Natural killer cell (primary cell): ENCODE measurements around the gene DCUN1D2. TPM values are rescaled to one million over a fixed set of nuclear protein-coding genes. Genes with fewer than 3 reads are reported as not detected.

Experiments used
- ATAC-seq, 3 donors: fragments of 150-1000 bp in 2 of 3; fragments of 200-7000 bp in 1 of 3; cut with Tn5 transposase; 1 replicate in 1 of 3; 2 replicates in 2 of 3; pipeline ENCODE4 v1.10.0; 2021; ENCODE audit warnings: mild to moderate bottlenecking in 2 of 3, moderate library complexity in 2 of 3
- DNase-seq, 2 donors: peaks; one replicate each; pipeline versions ENCODE4 v3.0.0 to v3.0.0-alpha.2; 2013 to 2021; ENCODE audit warnings: mixed read lengths in 1 of 2
- H3K27ac ChIP-seq: one replicate; pipeline ENCODE4 v1.5.1; 2013; ENCODE audit warnings: mild to moderate bottlenecking, low read length
- H3K27me3 ChIP-seq: one replicate; pipeline ENCODE4 v1.6.1; 2013; ENCODE audit warnings: low read length; ENCODE audit not compliant: control insufficient read depth, insufficient read depth
- H3K36me3 ChIP-seq: one replicate; pipeline ENCODE4 v1.6.1; 2013; ENCODE audit warnings: low read length; ENCODE audit not compliant: control insufficient read depth, insufficient read depth
- H3K4me1 ChIP-seq: one replicate; pipeline ENCODE4 v1.6.1; 2013; ENCODE audit warnings: low read length; ENCODE audit not compliant: control insufficient read depth, insufficient read depth
- H3K4me3 ChIP-seq: one replicate; pipeline ENCODE4 v1.5.1; 2013; ENCODE audit warnings: low read length
- H3K9me3 ChIP-seq: one replicate; pipeline ENCODE4 v1.6.1; 2013; ENCODE audit warnings: low read length; ENCODE audit not compliant: control insufficient read depth, insufficient read depth
- H3K27ac Mint-ChIP-seq, 2 donors: one replicate each; pipeline ENCODE4 v1.8.0; 2022; ENCODE audit warnings: mild to moderate bottlenecking in 2 of 2, mixed read lengths in 2 of 2, moderate library complexity in 1 of 2
- H3K27me3 Mint-ChIP-seq, 2 donors: one replicate each; pipeline ENCODE4 v1.8.0; 2022; ENCODE audit warnings: low read depth in 2 of 2, mixed read lengths in 2 of 2
- H3K36me3 Mint-ChIP-seq: one replicate; pipeline ENCODE4 v1.8.0; 2022; ENCODE audit warnings: mixed read lengths
- H3K4me1 Mint-ChIP-seq, 2 donors: one replicate each; pipeline ENCODE4 v1.8.0; 2022; ENCODE audit warnings: mixed read lengths in 2 of 2
- H3K4me3 Mint-ChIP-seq: one replicate; pipeline ENCODE4 v1.8.0; 2022; ENCODE audit warnings: mild to moderate bottlenecking, moderate library complexity, mixed read lengths
- H3K9me3 Mint-ChIP-seq, 2 donors: one replicate each; pipeline ENCODE4 v1.8.0; 2022; ENCODE audit warnings: mixed read lengths in 2 of 2
- WGBS: methylation state at CpG from one replicate; pipeline ENCODE4 v1.1.7; 2013; ENCODE audit warnings: missing lambda C conversion rate; ENCODE audit not compliant: insufficient coverage; 5-methylcytosine and 5-hydroxymethylcytosine counted together
- intact Hi-C: fragments of 100-400 bp; cut with micrococcal nuclease; formaldehyde crosslinking; loops from one replicate; pipeline ENCODE4 v1.14.2; 2022
- total RNA-seq, 4 donors: library from RNA; stranded (reverse); fragments of 120-200 nt in 1 of 4; gene quantifications; one replicate each; pipeline versions ENCODE4 v1.2.3 to v1.2.4, GENCODE V29; 2013 to 2022
- TF ChIP-seq, protein P1 (sequence below): fragments of 200-600 bp; IDR thresholded peaks from one replicate; pipeline ENCODE4 v1.8.0; 2022; ENCODE audit warnings: antibody characterized with exemption

DCUN1D2 gene
- total RNA-seq, 3 donors from 2014 or later (not counting 1 experiment from before 2014, with no cell fraction given), result 26.1 to 33.9 (median 27.1) TPM

DNA sequence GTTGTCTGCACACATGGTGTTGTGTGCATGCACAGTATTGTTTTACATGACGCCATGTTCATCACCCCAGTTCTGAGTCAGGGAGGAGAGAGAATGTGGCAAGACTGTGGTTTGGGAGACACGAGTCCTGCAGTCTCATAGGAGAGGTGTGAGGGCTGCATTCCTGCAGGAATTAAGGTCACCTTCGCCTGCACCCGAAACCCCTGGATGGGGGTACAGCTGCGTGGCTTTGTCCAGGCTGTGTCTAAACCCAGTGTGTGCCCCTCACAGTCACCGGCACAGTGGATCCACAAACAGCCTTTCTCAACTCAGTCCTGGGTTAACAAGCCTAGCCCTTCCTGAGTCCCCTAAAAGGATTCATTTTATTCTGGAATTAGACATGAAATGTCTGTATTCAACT is 42.9 kb downstream of the DCUN1D2 start:
- 93% methylated on average over 6 of the region's 6 CpGs for WGBS
- no peaks in the 10 kb centered on the region for H3K27me3 Mint-ChIP-seq
- no peak for ATAC-seq
- Histone ChIP-seq H3K36me3 (no peaks in the 10 kb centered on the region), H3K27ac (no peak overlapping the region), H3K4me3 (no peak overlapping the region), H3K9me3 (no peaks in the 10 kb centered on the region), H3K4me1 (no peaks in the 10 kb centered on the region), H3K27me3 (no peaks in the 10 kb centered on the region)
- no peaks in the 10 kb centered on the region for H3K4me1 Mint-ChIP-seq
- no peak for DNase-seq
- TF ChIP-seq, protein P1, sequence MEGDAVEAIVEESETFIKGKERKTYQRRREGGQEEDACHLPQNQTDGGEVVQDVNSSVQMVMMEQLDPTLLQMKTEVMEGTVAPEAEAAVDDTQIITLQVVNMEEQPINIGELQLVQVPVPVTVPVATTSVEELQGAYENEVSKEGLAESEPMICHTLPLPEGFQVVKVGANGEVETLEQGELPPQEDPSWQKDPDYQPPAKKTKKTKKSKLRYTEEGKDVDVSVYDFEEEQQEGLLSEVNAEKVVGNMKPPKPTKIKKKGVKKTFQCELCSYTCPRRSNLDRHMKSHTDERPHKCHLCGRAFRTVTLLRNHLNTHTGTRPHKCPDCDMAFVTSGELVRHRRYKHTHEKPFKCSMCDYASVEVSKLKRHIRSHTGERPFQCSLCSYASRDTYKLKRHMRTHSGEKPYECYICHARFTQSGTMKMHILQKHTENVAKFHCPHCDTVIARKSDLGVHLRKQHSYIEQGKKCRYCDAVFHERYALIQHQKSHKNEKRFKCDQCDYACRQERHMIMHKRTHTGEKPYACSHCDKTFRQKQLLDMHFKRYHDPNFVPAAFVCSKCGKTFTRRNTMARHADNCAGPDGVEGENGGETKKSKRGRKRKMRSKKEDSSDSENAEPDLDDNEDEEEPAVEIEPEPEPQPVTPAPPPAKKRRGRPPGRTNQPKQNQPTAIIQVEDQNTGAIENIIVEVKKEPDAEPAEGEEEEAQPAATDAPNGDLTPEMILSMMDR, result no peak
- no peak overlapping the region for H3K27ac Mint-ChIP-seq
- H3K36me3 Mint-ChIP-seq, result no peaks in the 10 kb centered on the region
- no peak overlapping the region for H3K4me3 Mint-ChIP-seq
- intact Hi-C loops, result no loop called here
- no peaks in the 10 kb centered on the region for H3K9me3 Mint-ChIP-seq

DNA sequence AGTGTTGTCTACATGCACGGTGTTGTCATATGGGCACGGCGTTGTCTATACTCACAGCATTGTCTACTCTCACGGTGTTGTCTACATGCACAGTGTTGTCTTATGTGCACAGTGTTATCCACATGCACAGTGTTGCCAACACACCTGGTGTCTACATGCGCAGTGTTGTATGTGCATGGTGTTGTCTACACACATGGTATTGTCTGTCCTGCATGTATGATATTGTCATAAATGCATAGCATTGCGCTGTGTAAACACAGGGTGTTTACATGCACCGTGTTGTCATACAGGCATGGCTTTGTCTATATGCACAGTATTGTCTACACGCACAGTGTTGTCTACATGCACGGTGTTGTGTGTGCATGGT is 44.0 kb downstream of the DCUN1D2 start:
- TF ChIP-seq, protein P1, result no peak
- Mint-ChIP-seq H3K36me3 (no peaks in the 10 kb centered on the region), H3K4me3 (no peak overlapping the region), H3K4me1 (no peaks in the 10 kb centered on the region), H3K9me3 (no peaks in the 10 kb centered on the region), H3K27ac (no peak overlapping the region), H3K27me3 (no peaks in the 10 kb centered on the region)
- intact Hi-C loops, result no loop called here
- DNase-seq (no peak), ATAC-seq (no peak)
- Histone ChIP-seq H3K4me3 (no peak overlapping the region), H3K9me3 (no peaks in the 10 kb centered on the region), H3K27me3 (no peaks in the 10 kb centered on the region), H3K27ac (no peak overlapping the region), H3K4me1 (no peaks in the 10 kb centered on the region), H3K36me3 (no peaks in the 10 kb centered on the region)
- WGBS, result 90% methylated on average over 8 of the region's 9 CpGs

DNA sequence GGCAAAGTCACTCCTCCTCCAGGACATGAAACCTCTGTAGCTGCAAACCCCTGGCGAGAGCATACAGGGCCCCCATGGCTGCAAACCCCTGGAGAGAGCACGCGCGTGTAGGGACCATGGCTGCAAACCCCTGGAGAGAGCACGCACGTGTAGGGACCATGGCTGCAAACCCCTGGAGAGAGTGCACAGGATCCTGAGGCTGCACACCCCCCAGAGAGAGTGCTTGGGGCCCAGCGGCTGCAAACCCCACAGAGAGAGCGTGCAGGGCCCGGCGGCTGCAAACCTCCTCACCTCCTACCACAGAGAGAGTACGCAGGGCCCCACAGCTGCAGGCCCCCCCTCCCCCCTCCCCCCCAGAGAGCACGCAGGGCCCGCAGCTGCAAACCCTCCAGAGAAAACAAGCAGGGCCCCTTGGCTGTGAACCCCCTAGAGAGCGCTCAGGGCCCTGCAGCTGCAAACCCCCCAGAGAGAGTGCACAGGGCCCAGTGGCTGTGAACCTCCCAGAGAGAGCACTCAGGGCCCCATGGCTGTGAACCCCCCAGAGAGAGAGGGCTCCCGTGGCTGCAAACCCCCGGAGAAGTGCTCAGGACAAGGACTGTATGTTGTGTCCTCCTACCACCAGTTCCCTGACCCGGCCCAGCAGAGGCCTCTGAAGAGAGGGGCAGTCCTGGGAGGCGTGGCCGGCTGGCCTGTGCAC is 44.6 kb downstream of the DCUN1D2 start:
- no peaks in the 10 kb centered on the region for H3K27me3 Mint-ChIP-seq
- no peaks in the 10 kb centered on the region for H3K4me1 Mint-ChIP-seq
- Histone ChIP-seq H3K4me3 (no peak overlapping the region), H3K27ac (no peak overlapping the region), H3K36me3 (no peaks in the 10 kb centered on the region), H3K4me1 (no peaks in the 10 kb centered on the region), H3K9me3 (no peaks in the 10 kb centered on the region), H3K27me3 (no peaks in the 10 kb centered on the region)
- intact Hi-C loops, result no loop called here
- TF ChIP-seq, protein P1, result no peak
- no peak overlapping the region for H3K4me3 Mint-ChIP-seq
- DNase-seq, result no peak
- H3K27ac Mint-ChIP-seq, result no peak overlapping the region
- no peaks in the 10 kb centered on the region for H3K9me3 Mint-ChIP-seq
- ATAC-seq, result no peak
- no peaks in the 10 kb centered on the region for H3K36me3 Mint-ChIP-seq
- 59% methylated on average over 14 of the region's 19 CpGs for WGBS

DNA sequence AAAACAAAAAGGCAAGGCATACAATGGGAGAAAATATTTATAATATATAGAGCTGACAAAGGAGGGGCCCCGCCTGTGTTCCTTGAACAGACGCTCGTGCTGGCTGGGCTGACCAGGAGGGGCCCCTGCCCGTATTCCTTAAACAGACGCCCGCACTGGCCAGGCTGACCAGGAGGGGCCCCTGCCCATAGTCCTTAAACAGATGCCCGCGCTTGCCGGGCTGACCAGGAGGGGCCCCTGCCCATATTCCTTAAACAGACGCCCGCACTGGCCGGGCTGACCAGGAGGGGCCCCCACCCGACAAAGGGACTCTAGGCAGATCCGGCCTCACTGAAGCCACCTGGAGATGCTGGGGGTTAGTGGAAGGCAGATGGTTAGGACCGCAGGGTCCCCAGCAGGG is 46.5 kb downstream of the DCUN1D2 start:
- H3K27me3 ChIP-seq, result no peaks in the 10 kb centered on the region
- no peak for ATAC-seq
- Mint-ChIP-seq H3K27me3 (no peaks in the 10 kb centered on the region), H3K4me3 (no peak overlapping the region), H3K27ac (no peak overlapping the region), H3K36me3 (no peaks in the 10 kb centered on the region), H3K4me1 (no peaks in the 10 kb centered on the region), H3K9me3 (no peaks in the 10 kb centered on the region)
- H3K4me1 ChIP-seq, result no peaks in the 10 kb centered on the region
- no peaks in the 10 kb centered on the region for H3K36me3 ChIP-seq
- no peak overlapping the region for H3K27ac ChIP-seq
- intact Hi-C loops, result no loop called here
- 98% methylated on average over 15 of the region's 15 CpGs for WGBS
- H3K4me3 ChIP-seq, result no peak overlapping the region
- DNase-seq, result no peak
- no peaks in the 10 kb centered on the region for H3K9me3 ChIP-seq
- TF ChIP-seq, protein P1, result no peak
